GM12801 (cell line): ENCODE results near the gene SDK2.

Experiments used
- TF ChIP-seq, protein P1 (sequence below): IDR thresholded peaks from one replicate; pipeline ENCODE4 v1.5.1; 2011; ENCODE audit warnings: control low read depth; ENCODE audit not compliant: insufficient read length; ENCODE audit errors: extremely low read depth

SDK2 gene

DNA sequence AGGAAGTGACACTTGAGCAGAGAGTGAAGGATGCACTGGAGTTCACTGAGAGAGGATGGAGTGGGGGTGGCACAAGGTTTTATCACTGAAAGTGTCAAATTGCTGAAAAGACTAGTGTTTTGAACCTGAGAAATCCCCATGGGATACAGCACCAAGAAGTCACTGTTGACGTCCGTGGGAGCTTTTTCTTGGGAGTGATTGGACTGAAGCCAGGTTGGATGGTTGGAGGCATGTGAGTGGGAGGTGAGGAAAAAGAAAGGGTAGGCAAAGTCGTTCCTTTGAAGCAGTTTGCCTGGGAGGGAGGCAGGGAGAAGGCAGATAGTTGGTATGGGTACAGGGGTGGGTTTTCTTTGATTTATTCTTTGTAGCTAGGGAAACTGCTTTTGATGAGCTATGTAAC, 39.9 kb upstream of the SDK2 start:
- TF ChIP-seq, protein P1, sequence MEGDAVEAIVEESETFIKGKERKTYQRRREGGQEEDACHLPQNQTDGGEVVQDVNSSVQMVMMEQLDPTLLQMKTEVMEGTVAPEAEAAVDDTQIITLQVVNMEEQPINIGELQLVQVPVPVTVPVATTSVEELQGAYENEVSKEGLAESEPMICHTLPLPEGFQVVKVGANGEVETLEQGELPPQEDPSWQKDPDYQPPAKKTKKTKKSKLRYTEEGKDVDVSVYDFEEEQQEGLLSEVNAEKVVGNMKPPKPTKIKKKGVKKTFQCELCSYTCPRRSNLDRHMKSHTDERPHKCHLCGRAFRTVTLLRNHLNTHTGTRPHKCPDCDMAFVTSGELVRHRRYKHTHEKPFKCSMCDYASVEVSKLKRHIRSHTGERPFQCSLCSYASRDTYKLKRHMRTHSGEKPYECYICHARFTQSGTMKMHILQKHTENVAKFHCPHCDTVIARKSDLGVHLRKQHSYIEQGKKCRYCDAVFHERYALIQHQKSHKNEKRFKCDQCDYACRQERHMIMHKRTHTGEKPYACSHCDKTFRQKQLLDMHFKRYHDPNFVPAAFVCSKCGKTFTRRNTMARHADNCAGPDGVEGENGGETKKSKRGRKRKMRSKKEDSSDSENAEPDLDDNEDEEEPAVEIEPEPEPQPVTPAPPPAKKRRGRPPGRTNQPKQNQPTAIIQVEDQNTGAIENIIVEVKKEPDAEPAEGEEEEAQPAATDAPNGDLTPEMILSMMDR: no peak

DNA sequence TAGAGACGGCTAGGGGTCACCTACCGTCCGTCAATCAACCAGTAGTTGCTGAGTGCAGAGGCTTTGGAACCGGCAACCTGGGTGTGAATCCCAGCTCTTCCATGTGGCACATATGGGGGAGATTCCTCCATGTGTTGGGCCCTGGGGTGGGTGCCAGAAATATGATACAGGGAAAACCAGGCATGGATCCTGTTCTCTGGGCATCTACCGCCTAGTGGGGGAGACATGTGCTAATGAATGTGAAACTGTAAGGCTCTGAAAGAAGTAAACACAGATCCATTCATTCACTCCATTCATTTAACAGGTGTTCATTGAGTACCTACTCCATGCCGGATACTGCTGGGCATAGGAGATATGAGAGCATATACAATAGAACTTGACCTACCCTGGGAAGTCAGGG, 39.5 kb upstream of the SDK2 start:
- TF ChIP-seq, protein P1: no peak

DNA sequence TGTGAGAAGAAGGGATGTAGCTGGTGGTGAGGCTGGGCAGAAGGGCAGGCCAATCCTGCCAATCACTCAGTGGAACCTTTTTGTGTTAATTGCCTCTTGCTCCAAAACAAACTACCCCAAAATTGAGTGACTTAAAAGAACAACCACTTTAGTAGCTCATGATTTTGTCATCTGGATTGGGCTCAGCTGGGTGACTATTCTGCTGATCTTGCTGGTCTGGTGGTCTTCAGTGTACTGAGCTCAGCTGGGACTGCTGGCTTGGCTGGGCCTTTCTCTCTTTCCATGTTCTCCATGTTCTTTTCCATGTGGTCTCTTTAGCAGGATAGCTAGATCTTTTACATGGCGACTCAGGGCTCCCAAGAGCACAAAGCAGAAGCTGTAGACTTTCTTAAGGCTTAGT, 37.7 kb upstream of the SDK2 start:
- TF ChIP-seq, protein P1: no peak

DNA sequence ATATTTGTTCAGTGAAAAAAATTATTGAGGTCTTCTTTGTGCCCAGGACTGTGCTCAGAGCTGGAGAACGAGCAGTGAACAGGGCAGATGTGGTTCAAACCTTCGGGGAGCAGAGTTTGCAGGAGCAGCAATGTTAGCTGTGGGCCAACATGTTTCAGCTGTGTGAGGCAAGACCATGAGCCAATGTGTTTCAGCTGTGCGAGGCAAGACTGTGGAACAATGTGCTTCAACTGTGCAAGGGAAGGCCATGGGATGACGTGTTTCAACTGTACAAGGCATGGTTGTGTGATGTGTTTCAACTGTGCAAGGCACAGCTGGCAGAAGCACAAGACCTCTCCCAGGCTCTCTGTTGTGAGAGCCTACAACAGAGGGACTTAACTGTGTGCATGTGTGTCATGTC, 35.2 kb upstream of the SDK2 start:
- TF ChIP-seq, protein P1: no peak

DNA sequence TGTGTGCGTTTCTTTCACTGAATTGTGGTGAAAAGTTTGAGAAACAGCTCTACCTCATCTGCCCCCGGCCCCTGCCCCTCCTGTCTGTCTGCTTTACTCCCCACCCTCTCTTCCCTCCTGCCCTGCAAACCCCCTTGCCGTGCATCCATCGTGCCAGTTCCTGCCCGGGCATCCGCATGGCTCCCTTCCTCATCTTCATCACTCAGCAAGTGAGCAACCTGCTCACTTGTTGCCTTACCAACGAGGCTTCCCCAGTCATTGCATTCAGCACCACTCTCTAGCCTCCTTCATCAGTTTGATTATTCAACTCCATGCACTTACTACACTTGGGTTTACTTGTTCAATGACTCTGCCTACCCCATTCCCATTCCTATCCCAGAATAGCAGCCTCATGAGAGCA, 34.8 kb upstream of the SDK2 start:
- TF ChIP-seq, protein P1: no peak

DNA sequence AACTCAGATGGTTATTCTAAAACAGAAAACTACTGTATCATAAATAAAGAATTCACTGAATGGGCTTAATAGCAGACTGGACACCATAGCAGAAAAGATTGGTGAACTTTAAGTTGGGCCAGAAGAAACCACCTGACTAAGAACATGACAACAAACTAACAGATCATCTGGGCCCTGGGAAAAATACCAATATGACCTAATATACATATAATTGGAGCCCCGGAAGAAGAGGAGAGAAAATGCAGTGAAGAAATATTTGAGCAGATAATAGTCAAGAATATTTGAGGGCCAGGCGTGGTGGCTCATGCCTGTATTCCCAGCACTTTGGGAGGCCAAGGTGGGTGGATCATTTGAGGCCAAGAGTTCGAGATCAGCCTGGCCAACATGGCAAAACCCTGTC, 25.5 kb upstream of the SDK2 start:
- TF ChIP-seq, protein P1: no peak

DNA sequence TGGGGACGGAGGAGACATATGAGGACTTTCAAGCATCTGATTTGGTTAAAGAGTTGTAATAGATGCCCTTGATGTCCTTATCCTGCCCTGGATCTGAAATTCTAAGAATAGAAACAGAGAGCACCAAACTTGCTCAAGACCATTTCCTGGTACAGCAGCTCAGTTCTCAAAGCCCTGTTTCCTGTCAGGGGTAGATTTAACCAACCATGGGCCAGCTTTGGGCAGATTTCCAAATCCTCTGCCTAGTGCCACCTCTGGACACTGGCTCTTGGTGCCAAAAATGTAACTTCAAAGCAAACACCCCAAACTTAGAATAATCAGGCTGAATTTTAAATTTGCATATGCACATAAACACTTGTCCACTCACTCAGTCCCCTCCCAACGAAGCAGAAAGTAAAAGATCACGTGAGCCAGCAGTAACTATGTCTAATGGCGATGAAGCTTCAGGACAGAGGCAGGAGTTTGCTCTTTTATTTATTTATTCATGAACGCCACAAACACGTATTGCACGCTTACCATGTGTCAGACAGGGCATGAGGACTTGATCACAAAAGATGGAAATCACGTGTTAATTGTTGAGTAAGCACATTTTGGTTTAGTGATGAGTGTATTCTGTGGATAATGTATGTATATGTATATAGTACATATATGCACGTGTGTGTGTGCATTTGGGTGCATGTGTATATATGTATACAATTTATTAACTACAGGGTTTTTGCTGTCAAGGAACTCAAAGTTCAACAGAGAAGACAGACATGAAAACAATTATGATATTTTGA, 23.1 kb upstream of the SDK2 start:
- TF ChIP-seq, protein P1: no peak

DNA sequence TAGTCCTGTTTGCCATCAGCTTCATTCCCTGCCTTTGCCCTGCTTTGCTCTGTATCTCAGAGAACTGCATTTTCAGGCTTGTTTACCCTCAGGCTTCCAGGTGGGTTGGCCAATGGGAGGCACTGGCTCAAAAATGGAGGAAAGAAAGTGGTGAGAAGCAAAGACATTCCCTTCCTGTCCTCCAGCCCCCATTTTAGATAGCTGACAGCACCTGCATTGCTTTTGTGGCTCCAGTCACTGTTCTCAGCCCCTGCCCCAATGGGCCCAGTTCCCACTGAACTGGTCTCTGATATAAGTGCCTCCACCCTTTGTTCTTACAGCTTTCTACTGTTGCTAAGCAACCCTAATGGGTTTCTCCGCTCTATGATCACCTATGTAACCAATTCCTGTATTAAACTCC, 19.4 kb upstream of the SDK2 start:
- TF ChIP-seq, protein P1: no peak
